Measurements from ENCODE around the gene SLC66A2. TPM values are rescaled to one million over a fixed set of nuclear protein-coding genes. Genes with fewer than 3 reads are reported as not detected.
A peak's percentile ranks its signal among the peaks of the same experiment; 100 is the strongest.
"Not testable (repeated sequence)": the region's sequence is repeated elsewhere in the genome, so short reads cannot be mapped to it uniquely, and the experiment has no call there.

SLC66A2 gene
- total RNA-seq (14.8 TPM), polyA plus RNA-seq (47.8 TPM)

DNA sequence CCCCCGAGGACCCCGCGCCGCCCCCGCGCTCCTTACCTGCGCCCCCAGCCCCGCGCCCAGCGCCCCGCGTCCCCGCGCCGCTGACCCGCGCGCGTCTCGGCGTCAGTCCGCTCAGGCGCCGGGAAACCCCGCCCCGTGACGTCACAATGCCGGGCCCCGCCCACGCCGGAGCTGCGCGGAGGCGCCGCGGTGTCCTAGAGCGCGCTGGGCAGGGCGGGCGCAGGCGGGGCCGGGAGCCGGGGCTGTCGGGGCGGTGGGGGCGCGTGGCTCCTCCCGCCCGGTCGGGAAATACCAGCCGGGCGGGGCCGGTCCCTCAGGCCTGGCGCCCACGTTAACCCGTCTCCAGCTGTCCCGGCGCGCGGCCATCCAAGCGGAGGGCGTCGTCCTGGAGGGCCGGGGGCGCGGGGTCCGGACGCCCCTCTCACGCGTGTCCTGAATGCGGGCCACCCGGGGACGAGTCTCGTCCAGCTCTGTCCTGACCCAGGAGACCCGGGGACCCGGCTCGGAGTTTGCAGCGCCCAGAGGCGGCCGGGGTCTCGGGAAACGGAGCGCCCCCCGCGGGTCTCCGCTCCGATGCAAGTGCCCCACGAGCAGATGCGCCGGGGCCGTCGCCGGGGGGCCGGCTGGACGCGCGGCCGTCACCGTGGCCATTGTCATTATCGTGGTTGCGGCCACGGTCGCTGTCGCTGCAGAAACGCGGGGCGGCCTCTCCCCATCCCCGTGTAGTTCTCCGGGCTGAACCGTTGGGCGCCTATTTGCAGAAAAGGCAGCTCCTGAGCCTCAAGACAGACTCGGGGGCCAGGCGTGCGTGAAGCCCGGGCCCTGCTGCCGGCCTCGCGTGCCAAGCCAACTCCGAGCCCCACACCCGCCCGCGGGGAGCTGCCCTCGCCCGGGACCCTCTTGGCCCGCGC lies at the start of gene SLC66A2:
TSS of gene SLC66A2 (minus strand) at position 109 of the 911 bp plus-strand sequence. CDS start 727 bp downstream, outside the sequence.
- no peaks in the 10 kb centered on the region for H3K4me1 ChIP-seq (ENCODE audit: insufficient read depth)
- WGBS, result under 1% methylated on average over 126 of the region's 126 CpGs

DNA sequence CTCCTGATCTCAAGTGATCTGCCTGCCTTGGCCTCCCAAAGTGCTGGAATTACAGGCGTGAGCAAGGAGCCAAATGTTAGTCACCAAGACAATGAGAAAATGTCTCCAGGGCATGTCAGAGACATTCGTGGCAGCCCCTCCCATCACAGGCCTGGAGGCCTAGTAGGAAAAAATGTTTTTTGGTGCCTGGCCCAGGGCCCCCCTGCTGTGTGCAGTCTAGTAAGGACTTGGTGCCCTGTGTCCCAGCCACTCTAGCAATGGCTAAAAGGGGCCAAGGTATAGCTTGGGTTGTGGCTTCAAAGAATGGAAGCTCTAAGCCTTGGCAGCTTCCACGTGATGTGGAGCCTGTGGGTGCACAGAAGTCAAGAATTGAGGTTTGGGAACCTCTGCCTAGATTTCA lies 49.4 kb upstream of the SLC66A2 start:
- WGBS, result 83% methylated on average over 3 of the region's 3 CpGs
- DNase-seq (ENCODE audit: extremely low spot score), result no peak

More for the DNA sequence above, at the start of gene SLC66A2:
- Histone ChIP-seq H3K27ac (ENCODE audit: low read depth) (no peak within 1 kb of the TSS), H3K36me3 (ENCODE audit: insufficient read depth) (no peaks in the 10 kb centered on the region), H3K4me3 (ENCODE audit: low read depth, low read length) (peak within 1 kb of the TSS; percentile 96)
- DNase-seq (ENCODE audit: extremely low spot score), result no peak

DNA sequence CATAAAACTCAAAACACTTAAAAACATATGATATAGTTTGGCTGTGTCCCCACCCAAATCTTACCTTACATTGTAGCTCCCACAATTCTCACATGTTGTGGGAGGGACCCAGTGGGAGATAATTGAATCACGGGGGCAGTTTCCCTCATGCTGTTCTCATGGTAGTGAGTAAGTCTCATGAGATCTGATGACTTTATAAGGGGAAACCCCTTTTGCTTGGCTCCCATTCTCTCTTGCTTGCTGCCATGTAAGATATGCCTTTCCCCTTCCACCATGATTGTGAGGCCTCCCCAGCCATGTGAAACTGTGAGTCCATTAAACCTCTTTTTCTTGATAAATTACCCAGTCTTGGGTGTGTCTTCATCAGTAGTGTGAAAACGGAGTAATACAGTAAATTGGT lies 48.2 kb upstream of the SLC66A2 start:
- H3K4me1 ChIP-seq (ENCODE audit: insufficient read depth); H3K36me3 ChIP-seq (ENCODE audit: insufficient read depth); DNase-seq (ENCODE audit: extremely low spot score); H3K27ac ChIP-seq (ENCODE audit: low read depth); H3K4me3 ChIP-seq (ENCODE audit: low read depth, low read length): not testable (repeated sequence)
- 86% methylated on average over 2 of the region's 2 CpGs for WGBS

More for the DNA sequence above, 49.4 kb upstream of the SLC66A2 start:
- no peak overlapping the region for H3K4me3 ChIP-seq (ENCODE audit: low read depth, low read length)
- no peak overlapping the region for H3K27ac ChIP-seq (ENCODE audit: low read depth)
- no peaks in the 10 kb centered on the region for H3K36me3 ChIP-seq (ENCODE audit: insufficient read depth)
- no peaks in the 10 kb centered on the region for H3K4me1 ChIP-seq (ENCODE audit: insufficient read depth)

DNA sequence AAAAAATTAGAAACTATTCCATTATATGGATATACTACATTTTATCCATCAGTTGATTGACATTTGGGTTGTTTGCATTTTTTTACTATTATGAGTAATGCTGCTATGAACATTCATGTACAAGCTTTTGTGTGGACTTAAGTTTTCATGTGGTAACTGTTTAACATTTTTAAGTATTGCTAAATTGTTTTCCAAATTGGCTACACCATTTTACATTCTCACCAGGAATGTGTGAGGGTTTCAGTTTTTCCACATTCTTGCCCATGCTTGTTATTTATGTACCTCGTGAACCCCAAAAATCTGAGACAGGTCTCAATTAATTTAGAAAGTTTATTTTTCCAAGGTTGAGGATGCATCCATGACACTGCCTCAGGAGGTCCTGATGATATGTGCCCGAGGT lies 40.0 kb upstream of the SLC66A2 start:
- WGBS, result 91% methylated on average over 2 of the region's 2 CpGs

DNA sequence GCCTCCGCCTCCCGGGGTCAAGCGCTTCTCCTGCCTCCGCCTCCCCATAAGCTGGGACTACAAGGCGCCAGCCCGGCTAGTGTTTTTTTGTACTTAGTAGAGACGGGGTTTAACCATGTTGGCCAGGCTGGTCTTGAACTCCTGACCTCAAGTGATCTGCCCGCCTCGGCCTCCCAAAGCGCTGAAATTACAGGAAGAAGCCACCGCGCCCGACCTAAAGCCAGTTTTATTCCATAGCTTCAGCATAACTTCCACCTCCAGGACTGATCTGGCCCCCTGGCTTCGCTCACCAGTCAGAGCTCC lies 37.7 kb upstream of the SLC66A2 start:
- Histone ChIP-seq H3K27ac (ENCODE audit: low read depth) (no peak overlapping the region), H3K36me3 (ENCODE audit: insufficient read depth) (no peaks in the 10 kb centered on the region), H3K4me3 (ENCODE audit: low read depth, low read length) (peak overlapping the region; percentile 95), H3K4me1 (ENCODE audit: insufficient read depth) (no peaks in the 10 kb centered on the region)
- no peak for DNase-seq (ENCODE audit: extremely low spot score)
- WGBS, result 45% methylated on average over 14 of the region's 14 CpGs

More for the DNA sequence above, 40.0 kb upstream of the SLC66A2 start:
- DNase-seq (ENCODE audit: extremely low spot score), result no peak
- Histone ChIP-seq H3K4me1 (ENCODE audit: insufficient read depth) (no peaks in the 10 kb centered on the region), H3K4me3 (ENCODE audit: low read depth, low read length) (no peak overlapping the region), H3K36me3 (ENCODE audit: insufficient read depth) (no peaks in the 10 kb centered on the region), H3K27ac (ENCODE audit: low read depth) (no peak overlapping the region)

DNA sequence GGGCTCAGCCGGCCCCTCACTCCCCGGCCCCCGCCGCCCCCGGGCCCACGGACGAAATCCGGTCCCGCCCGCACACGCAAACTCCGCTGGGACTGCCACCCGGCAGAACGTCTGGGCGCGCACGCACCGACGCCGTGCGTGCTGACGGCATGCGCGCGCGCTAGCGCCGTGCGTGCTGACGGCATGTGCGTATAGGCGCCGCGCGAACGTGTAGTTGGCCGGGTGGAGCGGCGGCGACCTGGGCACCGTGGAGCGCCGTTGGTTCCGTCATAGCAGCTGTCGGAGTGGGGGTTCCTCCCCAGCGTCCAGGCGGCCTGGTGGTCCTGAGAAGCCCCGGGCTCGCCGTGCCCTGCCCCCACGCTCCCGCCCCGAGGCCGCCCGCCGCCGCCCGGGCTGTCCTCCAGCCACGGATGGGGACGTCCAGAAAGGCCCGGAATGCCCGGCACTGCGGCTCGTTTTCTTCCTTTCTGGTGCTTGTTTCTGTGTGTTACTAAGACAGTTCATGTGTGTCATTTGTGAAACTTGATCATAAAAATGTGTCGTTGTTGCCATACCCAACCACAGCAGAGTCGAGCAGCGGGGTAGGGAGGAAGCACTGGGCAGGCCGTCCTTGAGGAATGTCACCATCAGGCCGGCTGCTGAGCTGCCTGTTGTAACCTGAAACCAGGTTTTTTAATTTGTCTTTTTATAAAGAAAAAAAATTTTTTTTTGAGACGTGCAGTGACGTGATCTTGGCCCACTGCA lies 37.2 kb upstream of the SLC66A2 start, which contains the start of gene TXNL4A:
TSS of gene TXNL4A (minus strand) at position 113 of the 744 bp plus-strand sequence. CDS start 171 bp downstream, outside the sequence.
- H3K27ac ChIP-seq (ENCODE audit: low read depth), result peak within 1 kb of the TSS; percentile 97
- peak; percentile 40 for DNase-seq (ENCODE audit: extremely low spot score)
- H3K36me3 ChIP-seq (ENCODE audit: insufficient read depth), result no peaks in the 10 kb centered on the region
- no peaks in the 10 kb centered on the region for H3K4me1 ChIP-seq (ENCODE audit: insufficient read depth)
- under 1% methylated on average over 71 of the region's 71 CpGs for WGBS
- H3K4me3 ChIP-seq (ENCODE audit: low read depth, low read length), result peak within 1 kb of the TSS; percentile 95

DNA sequence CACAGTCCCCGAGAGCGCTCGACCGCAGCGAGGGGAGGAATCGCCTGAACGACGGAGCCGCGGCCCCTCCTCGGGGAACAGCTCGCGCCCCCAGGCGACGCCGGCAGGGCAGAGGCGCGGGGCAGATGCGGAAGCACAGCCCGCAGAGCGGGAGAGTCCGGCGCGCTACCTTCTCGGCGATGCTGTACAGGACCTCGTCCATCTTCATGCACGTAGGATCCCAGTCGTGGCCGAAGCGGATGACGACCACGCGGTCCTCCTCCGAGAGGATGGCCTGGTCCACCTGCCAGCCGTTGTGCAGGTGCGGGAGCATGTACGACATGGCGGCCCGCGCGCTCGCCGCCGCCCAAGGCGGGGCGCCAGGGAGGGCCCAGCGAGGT lies 36.6 kb upstream of the SLC66A2 start:
- under 1% methylated on average over 48 of the region's 48 CpGs for WGBS
- no peaks in the 10 kb centered on the region for H3K36me3 ChIP-seq (ENCODE audit: insufficient read depth)
- peak overlapping the region; percentile 53 for H3K27ac ChIP-seq (ENCODE audit: low read depth)
- H3K4me3 ChIP-seq (ENCODE audit: low read depth, low read length), result peak overlapping the region; percentile 95
- H3K4me1 ChIP-seq (ENCODE audit: insufficient read depth), result no peaks in the 10 kb centered on the region
- peak; percentile 5 for DNase-seq (ENCODE audit: extremely low spot score)

DNA sequence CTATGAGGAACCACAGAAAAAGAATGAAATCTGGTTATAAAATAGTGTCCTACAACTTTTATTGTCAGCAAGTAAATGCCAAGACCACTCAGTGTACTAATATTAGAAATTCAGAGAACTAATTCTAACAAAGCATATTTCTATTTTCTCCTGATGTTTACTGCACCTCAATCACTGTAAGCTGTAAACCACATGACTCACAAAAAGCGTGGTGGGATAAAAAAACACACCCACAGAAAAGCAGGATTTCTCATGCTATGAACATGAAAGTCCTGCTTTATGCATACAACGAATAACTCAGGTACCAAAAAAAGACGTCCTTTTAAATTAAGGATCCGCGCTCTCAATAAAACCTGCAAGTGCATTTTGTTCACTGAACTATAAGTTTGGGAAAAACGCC lies 36.1 kb upstream of the SLC66A2 start:
- Histone ChIP-seq H3K36me3 (ENCODE audit: insufficient read depth) (no peaks in the 10 kb centered on the region), H3K4me1 (ENCODE audit: insufficient read depth) (no peaks in the 10 kb centered on the region), H3K4me3 (ENCODE audit: low read depth, low read length) (peak overlapping the region; percentile 95), H3K27ac (ENCODE audit: low read depth) (no peak overlapping the region)
- WGBS, result 1% methylated on average over 6 of the region's 6 CpGs
- DNase-seq (ENCODE audit: extremely low spot score), result no peak

DNA sequence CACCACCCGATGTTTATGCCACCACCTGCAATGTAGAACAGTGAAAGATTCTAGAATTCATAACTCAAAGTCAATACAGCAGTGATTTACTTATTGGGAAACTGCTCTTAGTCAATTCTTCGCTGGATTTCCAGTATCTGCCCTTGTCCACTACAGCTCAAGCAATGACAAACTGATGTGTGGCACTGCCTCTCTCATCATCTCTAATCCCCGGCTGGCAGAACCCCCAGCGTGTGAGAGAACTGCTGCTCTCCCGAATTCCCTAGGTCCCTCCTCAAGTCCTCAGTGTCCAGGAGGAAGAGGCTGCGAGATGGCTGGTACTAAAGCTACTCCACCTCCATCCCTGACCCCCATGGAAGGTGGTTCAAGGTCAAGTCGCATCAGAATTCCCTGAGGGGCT lies 35.3 kb upstream of the SLC66A2 start:
- Histone ChIP-seq H3K27ac (ENCODE audit: low read depth) (no peak overlapping the region), H3K4me1 (ENCODE audit: insufficient read depth) (no peaks in the 10 kb centered on the region), H3K36me3 (ENCODE audit: insufficient read depth) (no peaks in the 10 kb centered on the region), H3K4me3 (ENCODE audit: low read depth, low read length) (no peak overlapping the region)
- 52% methylated on average over 7 of the region's 7 CpGs for WGBS
- no peak for DNase-seq (ENCODE audit: extremely low spot score)

DNA sequence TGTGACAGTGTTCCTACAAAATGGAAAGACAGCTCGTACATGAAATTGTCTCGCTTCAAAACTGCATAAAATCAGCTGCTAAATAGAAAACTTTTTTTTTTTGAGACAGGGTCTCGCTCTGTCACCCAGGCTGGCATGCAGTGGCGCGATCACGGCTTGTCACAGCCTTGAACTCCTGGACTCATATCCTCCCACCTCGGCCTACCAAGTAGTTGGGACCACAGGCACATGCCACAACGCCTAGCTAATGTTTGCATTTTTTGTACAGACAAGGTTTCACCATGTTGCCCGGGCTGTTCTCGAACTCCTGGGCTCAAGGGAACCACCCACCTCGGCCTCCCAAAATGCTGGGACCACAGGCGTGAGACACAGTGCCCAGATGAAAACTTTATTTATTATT lies 33.7 kb upstream of the SLC66A2 start:
- Histone ChIP-seq H3K36me3 (ENCODE audit: insufficient read depth) (no peaks in the 10 kb centered on the region), H3K4me1 (ENCODE audit: insufficient read depth) (no peaks in the 10 kb centered on the region), H3K27ac (ENCODE audit: low read depth) (no peak overlapping the region), H3K4me3 (ENCODE audit: low read depth, low read length) (no peak overlapping the region)
- WGBS, result 92% methylated on average over 12 of the region's 12 CpGs
- no peak for DNase-seq (ENCODE audit: extremely low spot score)

DNA sequence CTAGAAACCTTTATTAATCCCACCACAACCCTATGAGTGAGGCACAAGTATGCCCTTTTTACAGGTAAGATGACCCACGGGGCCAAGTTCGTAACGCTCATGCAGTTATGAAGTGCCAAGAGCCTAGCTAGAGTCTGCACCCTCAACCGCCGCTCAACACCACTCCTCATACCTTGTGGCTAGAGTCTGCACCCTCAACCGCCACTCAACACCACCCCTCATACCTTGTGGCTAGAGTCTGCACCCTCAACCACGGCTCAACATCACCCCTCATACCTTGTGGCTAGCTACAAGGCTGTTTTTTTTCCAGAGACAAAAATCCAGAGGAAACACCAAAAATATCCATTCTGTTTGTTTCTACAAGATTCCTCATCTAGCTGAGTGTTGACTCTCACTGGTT lies 32.3 kb upstream of the SLC66A2 start:
- Histone ChIP-seq H3K4me1 (ENCODE audit: insufficient read depth) (no peaks in the 10 kb centered on the region), H3K4me3 (ENCODE audit: low read depth, low read length) (no peak overlapping the region)
- 94% methylated on average over 7 of the region's 7 CpGs for WGBS

DNA sequence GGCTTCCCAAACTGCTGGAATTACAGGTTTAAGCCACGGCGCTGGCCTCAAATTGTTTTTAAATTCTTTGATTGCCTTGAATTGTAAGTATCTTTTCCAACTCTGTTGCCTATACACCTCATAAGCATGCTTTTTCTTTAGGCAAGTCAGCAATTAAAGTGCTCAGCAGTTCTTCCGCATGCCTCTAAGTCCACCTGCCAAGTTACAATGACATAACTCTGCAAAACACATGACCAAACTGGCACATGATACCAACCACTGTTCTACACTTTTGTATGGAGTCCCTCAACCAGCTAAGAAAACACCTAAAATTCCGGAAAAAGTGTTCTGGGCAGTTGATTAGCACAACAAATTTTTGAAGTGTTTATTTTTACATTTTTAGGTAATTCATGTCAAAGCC lies 31.8 kb upstream of the SLC66A2 start:
- no peak for DNase-seq (ENCODE audit: extremely low spot score)
- WGBS, result 94% methylated on average over 4 of the region's 4 CpGs
- Histone ChIP-seq H3K4me3 (ENCODE audit: low read depth, low read length) (no peak overlapping the region), H3K36me3 (ENCODE audit: insufficient read depth) (no peaks in the 10 kb centered on the region), H3K27ac (ENCODE audit: low read depth) (no peak overlapping the region), H3K4me1 (ENCODE audit: insufficient read depth) (no peaks in the 10 kb centered on the region)

More for the DNA sequence above, 32.3 kb upstream of the SLC66A2 start:
- Histone ChIP-seq H3K27ac (ENCODE audit: low read depth) (no peak overlapping the region), H3K36me3 (ENCODE audit: insufficient read depth) (no peaks in the 10 kb centered on the region)
- no peak for DNase-seq (ENCODE audit: extremely low spot score)

DNA sequence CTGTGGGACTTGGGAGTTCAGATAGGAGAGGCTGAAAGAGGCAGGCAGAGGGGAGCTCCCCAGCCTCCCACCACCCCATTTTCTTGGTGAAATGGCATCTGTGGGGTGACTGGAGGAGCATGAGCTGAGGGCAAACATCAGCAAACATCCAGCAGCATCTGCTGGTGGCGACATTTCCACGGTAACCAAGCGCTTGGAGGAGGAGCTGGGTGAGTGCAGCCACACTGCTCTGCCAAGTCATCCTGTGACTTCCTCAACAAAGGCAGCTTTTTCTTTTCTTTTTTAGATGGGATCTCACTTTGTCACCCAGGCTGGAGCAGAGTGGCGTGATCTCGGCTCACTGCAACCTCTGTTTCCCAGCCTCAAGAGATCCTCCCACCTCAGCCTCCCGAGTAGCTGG lies 31.3 kb upstream of the SLC66A2 start:
- WGBS, result 90% methylated on average over 6 of the region's 6 CpGs
- DNase-seq (ENCODE audit: extremely low spot score), result no peak
- no peaks in the 10 kb centered on the region for H3K4me1 ChIP-seq (ENCODE audit: insufficient read depth)
- H3K36me3 ChIP-seq (ENCODE audit: insufficient read depth), result no peaks in the 10 kb centered on the region
- no peak overlapping the region for H3K27ac ChIP-seq (ENCODE audit: low read depth)
- H3K4me3 ChIP-seq (ENCODE audit: low read depth, low read length), result no peak overlapping the region

DNA sequence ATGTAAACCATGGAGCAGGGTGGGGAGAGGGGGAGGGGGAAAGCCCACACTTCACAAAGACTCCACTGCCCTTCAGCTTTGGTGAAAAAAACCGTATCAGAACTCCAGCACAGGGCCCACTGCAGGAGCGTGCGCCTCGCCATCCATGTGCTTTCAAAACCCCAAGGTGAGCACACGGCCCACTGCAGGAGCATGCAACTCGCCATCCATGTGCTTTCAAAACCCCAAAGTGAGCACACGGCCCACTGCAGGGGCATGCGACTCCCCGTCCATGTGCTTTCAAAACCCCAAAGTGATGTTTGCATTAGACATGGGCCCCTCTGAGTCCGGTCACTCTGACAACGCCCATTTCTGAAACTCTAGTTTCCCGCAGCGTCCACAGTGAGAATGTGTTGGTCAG lies 29.1 kb upstream of the SLC66A2 start:
- no peak for DNase-seq (ENCODE audit: extremely low spot score)
- H3K27ac ChIP-seq (ENCODE audit: low read depth), result no peak overlapping the region
- H3K36me3 ChIP-seq (ENCODE audit: insufficient read depth), result no peaks in the 10 kb centered on the region
- 79% methylated on average over 13 of the region's 13 CpGs for WGBS
- no peak overlapping the region for H3K4me3 ChIP-seq (ENCODE audit: low read depth, low read length)
- H3K4me1 ChIP-seq (ENCODE audit: insufficient read depth), result no peaks in the 10 kb centered on the region
